G401.6 (cell line): ENCODE results near the gene TGFB1.
"Not testable (repeated sequence)": the region's sequence is repeated elsewhere in the genome, so short reads cannot be mapped to it uniquely, and the experiment has no call there.

ENCODE experiments used
- FAIRE-seq: peaks from 2 replicates; lab custom pipeline; 2012; peaks lifted over from hg19 to GRCh38; lab: Jason Lieb, UNC

Gene TGFB1

GRCh38 chr19:41353466-41354342, at the start of gene TGFB1:
TGFB1 (minus strand) TSS chr19:41353922; CDS start chr19:41353044, 878 bp downstream.
- no peak for FAIRE-seq

- no peak for FAIRE-seq
These were observed 48.3 kb upstream of the TGFB1 start for GRCh38 chr19:41402010-41402409.

- FAIRE-seq: no peak
These were observed 47.8 kb upstream of the TGFB1 start for GRCh38 chr19:41401483-41401882.

DNA sequence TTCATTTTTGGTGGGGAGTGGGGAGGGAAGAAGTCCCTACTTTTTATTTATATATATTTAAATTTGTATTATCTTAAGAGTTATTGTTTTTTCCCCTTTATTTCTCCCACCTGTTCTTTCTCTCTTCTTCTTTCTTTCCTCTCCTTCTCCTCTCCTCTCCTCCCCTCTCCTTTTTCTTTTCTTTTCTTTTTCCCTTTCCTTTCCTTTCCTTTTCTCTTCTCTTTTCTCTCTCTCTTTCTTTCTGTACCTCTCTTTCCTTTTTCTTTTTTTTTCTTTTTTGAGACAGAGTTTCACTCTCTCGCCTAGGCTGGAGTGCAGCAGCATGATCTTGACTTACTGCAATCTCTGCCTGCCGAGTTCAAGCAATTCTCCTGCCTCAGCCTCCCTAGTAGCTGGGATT, 45.8 kb upstream of the TGFB1 start:
- FAIRE-seq: no peak

- FAIRE-seq: no peak
These were observed 45.4 kb upstream of the TGFB1 start for GRCh38 chr19:41399091-41399490.

- no peak for FAIRE-seq
These were observed 44.9 kb upstream of the TGFB1 start for GRCh38 chr19:41398598-41398997.

DNA sequence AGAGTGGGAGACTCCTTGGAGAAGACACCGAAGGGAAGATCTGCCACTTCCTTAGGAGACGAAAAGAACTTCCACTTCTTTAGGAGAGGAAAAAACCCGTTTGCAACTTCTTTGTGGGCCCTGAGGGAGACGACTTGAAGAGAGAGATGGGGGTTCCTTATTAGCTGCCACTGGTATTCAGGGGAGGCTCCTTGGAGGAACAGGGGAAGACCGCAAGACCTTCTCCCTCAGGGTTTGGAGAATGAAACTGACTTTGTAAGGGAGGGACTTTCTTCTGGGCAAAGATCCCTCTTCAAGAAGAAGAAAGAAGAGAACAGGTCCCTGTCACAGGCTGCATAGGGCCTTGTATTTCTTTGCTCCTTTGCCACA, 44.3 kb upstream of the TGFB1 start:
- no peak for FAIRE-seq

DNA sequence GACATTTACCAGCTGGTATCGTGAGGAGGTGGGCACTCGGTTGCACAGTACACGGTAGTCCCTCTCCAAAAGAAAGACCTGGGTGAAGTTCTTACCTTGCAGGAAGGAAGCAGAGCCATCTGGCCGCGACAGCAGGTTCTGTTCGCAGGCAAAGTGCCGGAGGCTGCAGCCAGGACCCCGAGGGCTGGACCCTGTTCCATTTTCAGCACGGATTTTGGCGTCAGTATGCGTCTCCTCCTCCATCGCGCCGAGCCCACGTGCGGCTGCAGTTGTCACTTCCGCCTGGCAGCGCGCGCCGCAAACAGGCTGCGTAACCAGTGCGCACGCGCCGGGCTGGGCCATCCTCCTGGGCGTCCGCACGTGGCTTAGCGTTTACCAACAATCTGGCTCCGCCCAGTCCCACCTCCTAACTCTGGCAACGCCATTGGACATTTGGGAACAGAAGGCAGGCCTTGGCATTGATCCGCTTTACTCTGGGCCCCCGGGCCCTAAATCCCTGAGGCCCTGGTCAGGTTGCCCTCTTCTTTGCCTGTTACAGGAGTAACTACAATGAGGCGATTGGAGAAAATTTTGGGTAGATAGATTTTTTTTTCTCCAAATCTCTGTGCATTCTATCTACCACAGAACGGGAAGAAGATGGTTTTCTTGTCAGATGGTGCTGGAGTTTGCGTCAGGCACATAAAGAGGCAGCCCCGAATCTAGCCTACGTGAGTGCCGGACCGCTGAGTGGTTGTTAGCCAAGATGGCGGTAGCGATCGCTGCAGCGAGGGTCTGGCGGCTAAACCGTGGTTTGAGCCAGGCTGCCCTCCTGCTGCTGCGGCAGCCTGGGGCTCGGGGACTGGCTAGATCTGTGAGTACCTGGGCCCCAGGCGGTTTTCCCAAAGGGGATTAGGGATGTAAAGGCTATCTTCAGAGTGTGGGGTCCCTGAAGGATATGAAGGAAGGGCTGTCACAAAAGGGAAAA, 43.6 kb upstream of the TGFB1 start, which contains the start of the genes BCKDHA and EXOSC5:
BCKDHA (plus strand) TSS at position 733 of the 964 bp plus-strand sequence; CDS start at position 743, 10 bp downstream.
EXOSC5 (minus strand) TSS at position 274 of the 964 bp plus-strand sequence; CDS start at position 243, 31 bp downstream.
- peak; percentile 98 for FAIRE-seq

DNA sequence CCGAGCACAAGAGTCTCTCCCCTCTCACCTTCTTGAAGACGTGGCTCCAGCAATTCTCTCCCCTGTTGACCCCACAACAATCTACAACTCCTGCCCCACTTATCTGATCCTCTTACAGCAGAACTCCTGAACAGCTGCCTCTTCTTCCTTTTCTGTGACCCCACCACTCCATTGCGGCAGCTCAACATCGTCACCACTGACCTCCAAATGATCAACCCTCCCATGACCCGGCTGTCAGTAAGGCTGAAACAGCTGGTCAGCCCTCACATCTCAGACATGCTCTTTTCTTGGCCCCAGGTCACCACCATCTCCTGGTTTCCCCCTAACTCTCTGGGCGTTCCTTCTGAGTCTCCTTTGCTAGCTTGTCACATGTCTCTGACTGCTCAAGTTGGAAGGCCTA, 41.6 kb upstream of the TGFB1 start:
- FAIRE-seq: no peak

- FAIRE-seq: no peak
These were observed 39.1 kb upstream of the TGFB1 start for GRCh38 chr19:41392775-41393174.

DNA sequence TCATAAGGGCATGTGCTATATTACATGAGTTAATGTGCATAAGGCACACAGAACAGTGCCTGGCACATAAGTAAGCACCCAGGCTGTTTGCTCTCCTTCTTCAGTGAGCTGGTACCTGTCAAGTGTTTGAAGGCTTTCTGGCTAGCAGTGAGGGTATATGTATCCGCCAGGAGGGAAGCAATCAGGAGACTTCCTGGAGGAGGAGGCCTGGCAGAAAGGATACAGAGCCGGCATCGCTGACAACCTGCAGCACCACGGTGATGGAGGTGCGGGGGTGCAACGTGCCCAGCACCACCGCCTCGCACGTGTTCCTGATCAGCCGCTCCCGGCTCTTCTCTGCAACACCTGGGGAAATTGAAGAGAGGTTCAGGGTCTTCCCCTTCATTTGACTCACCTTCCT, 37.9 kb upstream of the TGFB1 start:
- no peak for FAIRE-seq

GRCh38 chr19:41386442-41386841, 32.7 kb upstream of the TGFB1 start:
- FAIRE-seq: no peak

GRCh38 chr19:41384351-41384750, 30.6 kb upstream of the TGFB1 start:
- FAIRE-seq: no peak

DNA sequence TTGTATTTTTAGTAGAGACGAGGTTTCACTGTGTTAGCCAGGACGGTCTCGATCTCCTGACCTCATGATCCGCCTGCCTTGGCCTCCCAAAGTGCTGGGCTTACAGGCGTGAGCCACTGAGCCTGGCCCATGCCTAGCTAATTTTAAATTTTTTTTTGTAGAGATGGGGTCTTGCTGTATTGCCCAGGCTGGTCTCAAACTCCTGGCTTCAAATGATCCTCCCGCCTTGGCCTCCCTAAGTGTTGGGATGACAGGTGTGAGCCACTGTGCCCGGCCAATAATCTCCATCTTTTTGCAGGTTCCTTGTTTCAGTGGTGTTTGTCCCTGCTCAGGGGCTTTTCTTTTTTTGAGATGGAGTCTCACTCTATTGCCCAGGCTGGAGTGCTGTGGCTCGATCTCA, 27.8 kb upstream of the TGFB1 start:
- not testable (repeated sequence) for FAIRE-seq

DNA sequence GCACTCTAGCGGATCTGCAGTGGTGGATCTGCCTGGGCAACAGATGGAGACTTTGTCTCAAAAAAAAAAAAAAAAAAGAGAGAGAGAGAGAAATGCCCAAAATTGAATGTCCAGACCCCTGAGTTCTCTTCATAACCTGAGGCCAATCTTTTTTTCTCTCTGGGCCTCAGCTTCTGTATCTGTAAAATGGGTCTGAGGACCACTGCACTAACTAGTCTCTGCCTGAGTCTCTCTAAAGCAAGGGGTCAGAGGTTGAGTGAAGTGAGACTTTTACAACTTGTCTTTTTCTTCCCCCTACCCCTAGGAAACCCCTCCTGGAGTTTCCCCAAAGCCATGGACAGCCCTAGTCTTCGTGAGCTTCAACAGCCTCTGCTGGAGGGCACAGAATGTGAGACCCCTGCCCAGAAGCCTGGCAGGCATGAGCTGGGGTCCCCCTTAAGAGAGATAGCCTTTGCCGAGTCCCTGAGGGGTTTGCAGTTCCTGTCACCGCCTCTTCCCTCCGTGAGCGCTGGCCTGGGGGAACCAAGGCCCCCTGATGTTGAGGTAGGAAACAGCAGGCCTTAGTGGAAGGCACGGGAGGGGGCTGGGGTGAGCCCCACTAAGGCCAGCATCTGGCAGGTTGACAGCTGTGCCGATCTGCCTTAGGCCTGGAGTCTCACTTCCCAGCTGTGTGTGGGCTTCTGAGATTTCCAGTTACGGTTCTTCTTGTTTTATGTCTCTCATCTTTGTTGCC, 24.4 kb upstream of the TGFB1 start:
- FAIRE-seq: no peak

DNA sequence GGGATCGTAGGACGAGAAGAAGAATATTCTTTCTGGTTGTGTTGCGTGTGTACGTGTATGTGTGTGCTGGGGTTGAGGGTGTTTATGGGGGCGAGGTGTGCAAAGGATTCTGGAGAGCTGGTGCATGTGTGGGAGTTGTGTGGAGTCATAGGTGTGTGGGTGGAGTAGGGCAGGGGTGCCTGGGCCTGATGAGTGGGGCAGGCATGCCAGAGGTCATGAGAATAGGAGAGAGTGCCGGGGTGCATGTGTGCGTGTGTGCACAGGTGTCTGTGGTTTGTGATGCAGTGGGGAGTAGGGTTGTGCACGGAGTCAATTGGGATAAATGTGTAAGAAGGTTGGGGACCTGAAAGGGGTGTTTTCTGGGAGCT, 23.3 kb upstream of the TGFB1 start:
- no peak for FAIRE-seq

DNA sequence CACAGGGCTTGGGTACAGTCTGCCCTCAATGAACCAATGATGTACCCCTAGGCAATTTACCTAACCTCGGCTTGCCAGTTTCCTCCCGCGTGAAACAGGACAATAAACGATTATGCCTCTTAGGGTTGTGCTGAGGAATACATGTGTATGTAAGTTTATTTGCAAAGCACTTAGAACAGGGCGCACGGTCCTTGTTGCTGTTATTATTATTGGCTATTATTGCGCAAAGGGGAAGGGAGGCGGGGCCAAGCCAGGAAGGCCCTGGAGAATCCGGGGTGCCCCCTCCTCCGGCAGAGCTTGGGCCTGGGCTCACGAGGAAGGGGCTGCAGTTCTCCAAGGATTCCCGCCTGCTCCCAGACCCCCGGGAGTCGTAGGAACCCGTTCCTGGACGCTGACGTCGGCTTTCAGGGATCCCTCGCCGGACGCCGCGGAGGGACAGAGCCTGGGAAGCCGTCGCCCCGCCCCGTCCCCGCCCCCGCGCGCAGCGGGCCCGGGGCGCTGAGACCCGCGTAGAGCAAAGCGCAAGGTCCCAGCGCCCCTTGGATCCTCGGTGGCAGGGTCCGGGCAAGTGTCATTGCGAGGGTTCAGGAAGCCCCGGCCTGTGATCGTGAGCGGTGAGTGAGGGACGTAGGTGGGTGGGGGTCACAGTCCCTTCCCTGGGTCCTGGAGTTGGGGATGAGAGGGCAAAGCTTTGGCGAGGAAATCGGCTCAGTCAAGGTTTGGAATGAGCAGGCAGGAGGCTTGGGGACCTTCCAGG, 22.7 kb upstream of the TGFB1 start, which contains the start of gene TMEM91:
TMEM91 (plus strand) TSS at position 293 of the 757 bp plus-strand sequence. CDS start 1,777 bp downstream, outside the sequence.
- FAIRE-seq: no peak

GRCh38 chr19:41373993-41374392, 20.3 kb upstream of the TGFB1 start:
- no peak for FAIRE-seq

DNA sequence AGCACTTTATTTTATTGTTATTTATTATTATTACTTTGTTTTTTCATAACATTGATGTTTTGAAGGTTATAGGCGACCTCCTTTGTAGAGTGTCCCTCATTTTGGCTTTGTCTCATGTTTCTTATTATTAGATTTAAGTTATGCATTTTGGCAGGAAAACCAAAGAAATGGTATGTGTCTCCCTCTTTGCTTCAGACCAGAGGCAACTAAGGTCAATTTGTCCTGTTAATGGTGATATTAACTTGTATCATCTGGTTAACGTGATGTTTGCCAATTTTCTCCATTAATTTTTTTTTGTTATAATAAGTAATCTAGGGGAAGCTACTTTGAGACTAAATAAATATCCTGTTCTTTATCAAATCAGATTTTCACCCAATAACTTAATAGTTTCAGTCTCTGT, 18.8 kb upstream of the TGFB1 start:
- FAIRE-seq: no peak

- FAIRE-seq: no peak
These were observed 17.8 kb upstream of the TGFB1 start for GRCh38 chr19:41371541-41371940.

GRCh38 chr19:41371119-41371518, 17.4 kb upstream of the TGFB1 start:
- not testable (repeated sequence) for FAIRE-seq
